ENCODE measurements around the gene PAFAH1B2. TPM values are rescaled to one million over a fixed set of nuclear protein-coding genes. Genes with fewer than 3 reads are reported as not detected.
"Not testable (repeated sequence)": the region's sequence is repeated elsewhere in the genome, so short reads cannot be mapped to it uniquely, and the experiment has no call there.

PAFAH1B2 gene
- total RNA-seq, 2 experiments from 2014 or later = 54.5 to 66.4 TPM

DNA sequence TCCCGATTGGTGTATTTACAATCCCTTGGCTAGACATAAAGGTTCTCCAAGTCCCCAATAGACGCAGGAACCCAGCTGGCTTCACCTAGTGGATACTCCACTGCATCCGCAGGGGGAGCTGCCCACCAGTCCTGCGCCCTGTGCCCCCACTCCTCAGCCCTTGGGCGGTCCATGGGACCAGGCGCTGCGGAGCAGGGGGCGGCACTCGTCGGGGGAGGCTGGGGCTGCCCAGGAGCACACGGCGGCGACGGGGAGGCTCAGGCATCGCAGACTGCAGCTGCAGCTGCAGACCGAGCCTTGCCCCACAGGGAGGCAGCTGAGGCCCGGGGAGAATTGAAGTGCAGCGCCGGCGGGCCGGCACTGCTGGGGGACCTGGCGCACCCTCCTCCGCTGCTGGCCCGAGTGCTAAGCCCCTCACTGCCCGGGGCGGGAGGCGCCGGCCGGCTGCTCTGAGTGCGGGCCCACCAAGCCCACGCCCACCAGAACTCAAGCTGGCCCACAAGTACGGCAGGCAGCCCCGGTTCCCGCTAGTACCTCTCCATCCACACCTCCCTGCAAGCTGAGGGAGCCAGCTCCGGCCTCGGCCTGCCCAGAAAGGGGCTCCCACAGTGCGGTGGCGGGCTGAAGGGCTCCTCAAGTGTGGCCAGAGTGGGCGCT lies 33.7 kb upstream of the PAFAH1B2 start:
- CTCF ChIA-PET = interaction anchor here (1.0 kb wide), 2 partner anchors 275 to 319 kb away, joined by 3 read pairs; partner anchors contain the start of gene APOA5
- H3K4me3 Mint-ChIP-seq = no peak overlapping the region
- peaks cover 6% of the 10 kb centered on the region for H3K4me1 Mint-ChIP-seq
- DNase-seq = no peak
- no peak overlapping the region for H3K27ac Mint-ChIP-seq
- no peaks in the 10 kb centered on the region for H3K36me3 Mint-ChIP-seq
- H3K9me3 Mint-ChIP-seq (ENCODE audit: low read depth) = no peaks in the 10 kb centered on the region
- ATAC-seq = no peak
- peaks cover 3% of the 10 kb centered on the region for H3K27me3 Mint-ChIP-seq

- not testable (repeated sequence) for H3K27me3 Mint-ChIP-seq; H3K9me3 Mint-ChIP-seq (ENCODE audit: low read depth); H3K4me3 Mint-ChIP-seq; H3K36me3 Mint-ChIP-seq; H3K27ac Mint-ChIP-seq; DNase-seq; H3K4me1 Mint-ChIP-seq; ATAC-seq
- CTCF ChIA-PET = interaction anchor here (1.2 kb wide), 1 partner anchor 277 kb away, joined by 4 read pairs; no protein-coding TSS in a partner anchor
Measured at GRCh38 chr11:117112497-117112896, 31.6 kb upstream of the PAFAH1B2 start.

DNA sequence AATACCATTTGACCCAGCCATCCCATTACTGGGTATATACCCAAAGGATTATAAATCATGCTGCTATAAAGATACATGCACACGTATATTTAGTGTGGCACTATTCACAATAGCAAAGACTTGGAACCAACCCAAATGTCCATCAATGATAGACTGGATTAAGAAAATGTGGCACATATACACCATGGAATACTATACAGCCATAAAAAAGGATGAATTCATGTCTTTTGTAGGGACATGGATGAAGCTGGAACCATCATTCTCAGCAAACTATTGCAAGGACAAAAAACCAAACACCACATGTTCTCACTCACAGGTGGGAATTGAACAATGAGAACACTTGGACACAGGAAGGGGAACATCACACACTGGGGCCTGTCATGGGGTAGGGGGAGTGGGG lies 31.1 kb upstream of the PAFAH1B2 start:
- H3K36me3 Mint-ChIP-seq; H3K4me1 Mint-ChIP-seq; H3K27ac Mint-ChIP-seq; CTCF ChIA-PET; ATAC-seq; H3K4me3 Mint-ChIP-seq; H3K9me3 Mint-ChIP-seq (ENCODE audit: low read depth); DNase-seq; H3K27me3 Mint-ChIP-seq: not testable (repeated sequence)

GRCh38 chr11:117117681-117118080 lies 26.4 kb upstream of the PAFAH1B2 start:
- H3K27me3 Mint-ChIP-seq = peaks cover 5% of the 10 kb centered on the region
- no peak overlapping the region for H3K27ac Mint-ChIP-seq
- peaks cover under 1% of the 10 kb centered on the region for H3K4me1 Mint-ChIP-seq
- no peak overlapping the region for H3K4me3 Mint-ChIP-seq
- no peak for ATAC-seq
- DNase-seq = no peak
- H3K9me3 Mint-ChIP-seq (ENCODE audit: low read depth) = no peaks in the 10 kb centered on the region
- H3K36me3 Mint-ChIP-seq = no peaks in the 10 kb centered on the region
- CTCF ChIA-PET = interaction anchor here (0.7 to 1.6 kb wide), 2 partner anchors 9 to 27 kb away, joined by 3 to 4 read pairs; partner anchors contain the start of gene PAFAH1B2

- peaks cover 12% of the 10 kb centered on the region for H3K27me3 Mint-ChIP-seq
- CTCF ChIA-PET = no interaction called here
- no peaks in the 10 kb centered on the region for H3K36me3 Mint-ChIP-seq
- H3K27ac Mint-ChIP-seq = no peak overlapping the region
- DNase-seq (no peak), ATAC-seq (no peak)
- H3K4me3 Mint-ChIP-seq = no peak overlapping the region
- H3K9me3 Mint-ChIP-seq (ENCODE audit: low read depth) = no peaks in the 10 kb centered on the region
- H3K4me1 Mint-ChIP-seq = no peaks in the 10 kb centered on the region
Measured at GRCh38 chr11:117121176-117121575, 22.9 kb upstream of the PAFAH1B2 start.

- peaks cover 15% of the 10 kb centered on the region for H3K27me3 Mint-ChIP-seq
- ATAC-seq (no peak), DNase-seq (no peak)
- H3K4me3 Mint-ChIP-seq = no peak overlapping the region
- H3K9me3 Mint-ChIP-seq (ENCODE audit: low read depth) = no peaks in the 10 kb centered on the region
- H3K36me3 Mint-ChIP-seq = no peaks in the 10 kb centered on the region
- H3K4me1 Mint-ChIP-seq = peaks cover 3% of the 10 kb centered on the region
- no peak overlapping the region for H3K27ac Mint-ChIP-seq
- CTCF ChIA-PET = interaction anchor here (1.1 to 1.7 kb wide), 2 partner anchors 16 to 331 kb away, joined by 3 read pairs; partner anchors contain the start of gene APOA5
Measured at GRCh38 chr11:117122556-117122955, 21.5 kb upstream of the PAFAH1B2 start.

- no peak overlapping the region for H3K4me3 Mint-ChIP-seq
- no peaks in the 10 kb centered on the region for H3K36me3 Mint-ChIP-seq
- no peaks in the 10 kb centered on the region for H3K9me3 Mint-ChIP-seq (ENCODE audit: low read depth)
- CTCF ChIA-PET = interaction anchor here (1.3 to 2.1 kb wide), 3 partner anchors 12 to 247 kb away, joined by 3 to 7 read pairs (median 4); no protein-coding TSS in a partner anchor
- peaks cover 3% of the 10 kb centered on the region for H3K4me1 Mint-ChIP-seq
- DNase-seq (no peak), ATAC-seq (no peak)
- peaks cover 13% of the 10 kb centered on the region for H3K27me3 Mint-ChIP-seq
- H3K27ac Mint-ChIP-seq = no peak overlapping the region
Measured at GRCh38 chr11:117126223-117126965, 17.7 kb upstream of the PAFAH1B2 start.

GRCh38 chr11:117127171-117127901 lies 16.8 kb upstream of the PAFAH1B2 start:
- Mint-ChIP-seq H3K4me1 (peaks cover 3% of the 10 kb centered on the region), H3K4me3 (no peak overlapping the region), H3K9me3 (ENCODE audit: low read depth) (no peaks in the 10 kb centered on the region), H3K27me3 (peaks cover 10% of the 10 kb centered on the region), H3K27ac (no peak overlapping the region), H3K36me3 (no peaks in the 10 kb centered on the region)
- CTCF ChIA-PET = interaction anchor here (0.8 to 2.1 kb wide), 5 partner anchors 11 to 393 kb away, joined by 3 to 7 read pairs (median 4); no protein-coding TSS in a partner anchor
- DNase-seq = no peak
- no peak for ATAC-seq

DNA sequence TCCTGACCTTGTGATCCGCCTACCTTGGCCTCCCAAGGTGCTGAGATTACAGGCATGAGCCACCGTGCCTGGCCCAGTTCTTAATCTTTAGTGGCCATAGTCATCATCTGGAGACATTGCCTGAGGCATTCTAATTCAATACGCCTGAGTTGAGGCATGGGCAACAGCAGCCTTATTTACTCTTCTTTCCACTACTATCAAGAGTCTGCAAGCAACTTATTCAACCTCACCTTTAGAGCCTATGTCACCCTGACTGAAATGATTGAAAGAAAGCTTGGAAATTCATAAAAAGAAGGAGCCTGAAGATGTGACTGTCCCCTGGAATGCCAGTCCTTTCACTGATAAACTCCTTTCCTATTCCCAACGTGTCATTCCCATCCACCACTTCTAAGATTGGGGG lies 15.8 kb upstream of the PAFAH1B2 start:
- DNase-seq = no peak
- peaks cover 10% of the 10 kb centered on the region for H3K27me3 Mint-ChIP-seq
- no peak overlapping the region for H3K4me3 Mint-ChIP-seq
- H3K9me3 Mint-ChIP-seq (ENCODE audit: low read depth) = no peaks in the 10 kb centered on the region
- no peaks in the 10 kb centered on the region for H3K36me3 Mint-ChIP-seq
- CTCF ChIA-PET = interaction anchor here (0.8 to 2.0 kb wide), 2 partner anchors 249 to 394 kb away, joined by 5 to 7 read pairs; no protein-coding TSS in a partner anchor
- ATAC-seq = no peak
- H3K27ac Mint-ChIP-seq = no peak overlapping the region
- peaks cover 7% of the 10 kb centered on the region for H3K4me1 Mint-ChIP-seq

DNA sequence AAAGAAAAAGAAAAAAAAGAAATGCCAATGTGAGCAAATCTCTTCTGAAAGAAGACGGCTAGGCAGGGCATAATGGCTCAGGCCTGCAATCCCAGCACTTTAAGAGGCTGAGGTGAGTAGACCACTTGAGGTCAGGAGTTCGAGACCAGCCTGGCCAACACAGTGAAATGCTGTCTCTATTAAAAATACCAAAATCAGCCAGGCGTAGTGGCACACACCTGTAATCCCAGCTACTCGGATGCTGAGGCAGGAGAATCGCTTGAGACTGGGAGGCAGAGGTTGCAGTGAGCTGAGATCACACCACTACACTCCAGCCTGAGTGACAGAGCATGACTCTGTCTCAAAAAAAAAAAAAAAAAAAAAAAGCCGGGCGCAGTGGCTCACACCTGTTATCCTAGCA lies 13.7 kb upstream of the PAFAH1B2 start:
- H3K4me1 Mint-ChIP-seq = peaks cover 10% of the 10 kb centered on the region
- H3K27me3 Mint-ChIP-seq; ATAC-seq; H3K27ac Mint-ChIP-seq; H3K36me3 Mint-ChIP-seq; DNase-seq; H3K4me3 Mint-ChIP-seq; H3K9me3 Mint-ChIP-seq (ENCODE audit: low read depth): not testable (repeated sequence)
- CTCF ChIA-PET = interaction anchor here (1.1 kb wide), 1 partner anchor 95 kb away, joined by 3 read pairs; no protein-coding TSS in a partner anchor

DNA sequence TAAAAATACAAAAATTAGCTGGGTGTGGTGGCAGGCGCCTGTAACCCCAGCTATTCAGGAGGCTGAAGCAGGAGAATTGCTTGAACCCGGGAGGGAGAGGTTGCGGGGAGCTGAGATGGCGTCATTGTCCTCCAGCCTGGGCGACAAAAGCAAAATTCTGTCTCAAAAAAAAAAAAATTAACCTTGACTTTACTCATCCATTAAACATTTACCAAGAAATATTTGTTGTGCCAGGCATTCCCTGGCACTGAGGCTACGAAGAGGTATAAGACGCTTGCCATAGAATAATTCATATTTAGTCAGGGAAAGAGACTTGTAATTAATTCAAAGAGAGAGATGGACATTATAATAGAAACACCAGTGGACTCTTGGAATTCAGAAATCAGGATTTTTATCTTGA lies 13.2 kb upstream of the PAFAH1B2 start:
- Mint-ChIP-seq H3K9me3 (ENCODE audit: low read depth) (no peaks in the 10 kb centered on the region), H3K4me3 (no peak overlapping the region), H3K27ac (no peak overlapping the region), H3K27me3 (peaks cover 6% of the 10 kb centered on the region), H3K36me3 (no peaks in the 10 kb centered on the region), H3K4me1 (peaks cover 10% of the 10 kb centered on the region)
- DNase-seq = no peak
- CTCF ChIA-PET = interaction anchor here (1.1 kb wide), 1 partner anchor 96 kb away, joined by 3 read pairs; no protein-coding TSS in a partner anchor
- no peak for ATAC-seq

DNA sequence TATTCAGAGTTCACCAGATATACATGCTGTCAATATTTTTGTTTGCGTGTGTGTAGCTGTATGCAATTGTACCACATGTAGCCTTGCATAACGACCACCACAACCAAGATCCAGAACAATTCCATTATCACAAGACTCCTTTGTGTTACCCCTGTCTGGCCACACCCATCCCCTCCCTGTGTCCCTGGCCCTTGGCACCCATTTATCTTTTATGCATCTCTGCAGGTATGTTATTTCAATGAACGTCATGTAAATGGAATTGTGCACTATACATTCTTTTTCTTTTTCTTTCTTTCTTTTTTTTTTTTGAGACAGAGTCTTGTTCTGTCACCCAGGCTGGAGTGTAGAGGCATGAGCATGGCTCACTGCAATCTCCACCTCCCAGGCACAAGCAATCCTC lies 9.7 kb upstream of the PAFAH1B2 start:
- Mint-ChIP-seq H3K4me1 (peaks cover 7% of the 10 kb centered on the region), H3K27me3 (peaks cover 3% of the 10 kb centered on the region), H3K9me3 (ENCODE audit: low read depth) (no peaks in the 10 kb centered on the region), H3K4me3 (no peak overlapping the region), H3K36me3 (no peaks in the 10 kb centered on the region), H3K27ac (no peak overlapping the region)
- no peak for DNase-seq
- no peak for ATAC-seq
- CTCF ChIA-PET = interaction anchor here (1.1 kb wide), 1 partner anchor 343 kb away, joined by 3 read pairs; the partner anchor contains the start of gene APOA5

DNA sequence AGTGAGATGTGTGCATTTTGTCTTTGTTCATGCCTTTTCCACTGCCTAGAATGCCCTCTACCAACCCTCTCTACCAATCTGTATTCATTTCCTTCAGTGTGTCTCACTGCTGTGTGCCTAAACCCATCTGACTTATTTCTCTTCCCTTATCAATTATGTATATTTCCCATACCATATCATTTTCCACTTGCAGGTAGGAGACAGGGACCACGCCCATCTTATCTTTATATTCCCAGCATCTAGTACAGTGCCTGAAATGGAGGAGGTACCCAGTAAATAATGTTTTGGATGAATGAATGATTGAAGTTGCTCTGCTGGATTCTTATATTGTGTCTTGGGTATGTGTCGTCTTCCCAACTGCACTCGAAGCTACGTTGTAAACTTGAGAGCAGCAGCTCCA lies 9.1 kb upstream of the PAFAH1B2 start:
- not testable (repeated sequence) for H3K27ac Mint-ChIP-seq; H3K36me3 Mint-ChIP-seq; H3K4me3 Mint-ChIP-seq; H3K4me1 Mint-ChIP-seq; H3K27me3 Mint-ChIP-seq; H3K9me3 Mint-ChIP-seq (ENCODE audit: low read depth); DNase-seq; ATAC-seq
- CTCF ChIA-PET = interaction anchor here (1.1 kb wide), 1 partner anchor 344 kb away, joined by 3 read pairs; the partner anchor contains the start of gene APOA5

All from activated CD8-positive, alpha-beta memory T cell treated with anti-CD3 and anti-CD28 coated beads, Interleukin-2, amount 10 ng/mL, durations not matched to agents 7 days and 5 days (primary cell).